Esophagus muscularis mucosa (tissue), 4 donors: ENCODE measurements around the gene HK2. TPM values are rescaled to one million over a fixed set of nuclear protein-coding genes. Genes with fewer than 3 reads are reported as not detected.
"Not testable (repeated sequence)": the region's sequence is repeated elsewhere in the genome, so short reads cannot be mapped to it uniquely, and the experiment has no call there.

ENCODE experiments used
- DNase-seq: peaks from one replicate; pipeline ENCODE4 v3.0.0-alpha.2; 2017; ENCODE audit errors: extremely low spot score
- H3K27ac ChIP-seq, 4 donors: fragments of 200-600 bp; sonication (generic); replicated peaks in 1 of 4; 1 replicate in 3 of 4; 2 replicates in 1 of 4; pipeline ENCODE4 v1.5.1; 2016 to 2019; ENCODE audit warnings: mild to moderate bottlenecking in 1 of 4
- H3K27me3 ChIP-seq, 4 donors: fragments of 200-600 bp; sonication (generic); one replicate each; pipeline versions ENCODE4 v1.5.1 to v1.6.0; 2016 to 2019
- H3K36me3 ChIP-seq, 4 donors: fragments of 200-600 bp; sonication (generic); one replicate each; pipeline ENCODE4 v1.5.1; 2016 to 2019
- H3K4me1 ChIP-seq, 4 donors: fragments of 200-600 bp; sonication (generic); one replicate each; pipeline ENCODE4 v1.5.1; 2016 to 2019
- H3K4me3 ChIP-seq, 4 donors: fragments of 200-600 bp; sonication (generic); 1 replicate in 2 of 4; 2 replicates in 2 of 4; pipeline ENCODE4 v1.5.1; 2016 to 2019; ENCODE audit warnings: mild to moderate bottlenecking in 4 of 4, moderate library complexity in 1 of 4
- H3K9me3 ChIP-seq, 4 donors: fragments of 200-600 bp; sonication (generic); 1 replicate in 3 of 4; 2 replicates in 1 of 4; pipeline ENCODE4 v1.5.1; 2016 to 2019
- CTCF ChIP-seq, 3 experiments: fragments of 200-600 bp in 2 of 3; fragments of 450-650 bp in 1 of 3; sonication (generic) in 2 of 3; IDR thresholded peaks; one replicate each; pipeline ENCODE4 v1.5.1; 2017 to 2019; ENCODE audit warnings: antibody characterized with exemption in 3 of 3, mild to moderate bottlenecking in 2 of 3, moderate library complexity in 1 of 3
- EP300 ChIP-seq: sonication (generic); formaldehyde crosslinking; IDR thresholded peaks from one replicate; pipeline ENCODE4 v1.6.1; 2017; ENCODE audit warnings: antibody characterized with exemption
- POLR2A ChIP-seq: fragments of 450-650 bp; IDR thresholded peaks from one replicate; pipeline ENCODE4 v1.6.1; 2017; ENCODE audit warnings: antibody characterized with exemption, moderate library complexity, mild to moderate bottlenecking, low read depth
- POLR2AphosphoS5 ChIP-seq, 2 donors: sonication (generic); formaldehyde crosslinking; IDR thresholded peaks; one replicate each; pipeline ENCODE4 v1.6.1; 2017; ENCODE audit warnings: antibody characterized with exemption in 2 of 2
- WGBS: methylation state at CpG from one replicate; pipeline ENCODE4 v1.1.5; 2018; 5-methylcytosine and 5-hydroxymethylcytosine counted together
- intact Hi-C: fragments of 100-400 bp; cut with DNase I; formaldehyde crosslinking; loops from one replicate; pipeline ENCODE4 v1.15.1; 2023
- total RNA-seq, 4 donors: library from RNA; depleted of rRNA; stranded (reverse); fragments of >200 nt; gene quantifications; one replicate each; pipeline versions ENCODE4 v1.1.0 to v1.2.1, GENCODE V29; 2016

Gene HK2
- total RNA-seq, 4 donors from 2014 or later: 0.97 to 5.3 (median 3.0) TPM

DNA sequence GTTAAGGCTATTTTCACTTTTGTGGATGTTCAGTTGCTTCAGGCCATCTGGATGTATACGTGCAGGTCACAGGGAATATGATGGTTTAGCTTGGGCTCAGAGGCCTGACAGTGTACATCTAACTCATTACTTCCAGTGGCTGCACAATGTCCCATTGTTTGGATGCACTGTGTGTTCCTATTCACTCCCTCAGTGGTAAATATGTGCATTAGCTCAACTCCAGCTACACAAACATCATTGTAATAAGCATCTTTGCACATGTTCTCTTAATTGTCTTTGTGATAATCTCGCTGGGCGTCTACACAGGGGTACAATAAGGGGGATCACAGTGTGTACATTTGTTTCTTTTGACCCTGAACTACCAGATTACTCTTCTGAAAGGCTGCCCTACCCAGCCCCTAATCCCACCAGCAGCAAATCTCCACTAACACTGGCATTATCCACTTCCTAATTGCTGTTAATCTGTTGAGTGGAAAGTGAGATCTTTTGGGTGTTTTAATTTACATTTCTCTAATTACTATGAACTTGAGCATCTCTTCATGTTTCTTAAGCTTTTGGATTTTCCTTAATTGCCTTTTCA lies 68.4 kb downstream of the HK2 start:
- no peak for DNase-seq
- intact Hi-C loops: no loop called here
- H3K27ac ChIP-seq: no peak overlapping the region
- no peaks in the 10 kb centered on the region for H3K27me3 ChIP-seq
- no peaks in the 10 kb centered on the region for H3K36me3 ChIP-seq
- H3K4me1 ChIP-seq: no peaks in the 10 kb centered on the region
- H3K9me3 ChIP-seq: no peaks in the 10 kb centered on the region
- TF ChIP-seq POLR2AphosphoS5 (IDR thresholded peaks at IDR 0.05) (no peak), EP300 (no peak)
- no peak overlapping the region for H3K4me3 ChIP-seq
- WGBS: 85% methylated on average over 3 of the region's 3 CpGs

- H3K4me3 ChIP-seq: no peak overlapping the region
- WGBS: 100% methylated on average over 2 of the region's 5 CpGs
- intact Hi-C loops: no loop called here
These were observed 72.5 kb downstream of the HK2 start for GRCh38 chr2:74906395-74906794.

DNA sequence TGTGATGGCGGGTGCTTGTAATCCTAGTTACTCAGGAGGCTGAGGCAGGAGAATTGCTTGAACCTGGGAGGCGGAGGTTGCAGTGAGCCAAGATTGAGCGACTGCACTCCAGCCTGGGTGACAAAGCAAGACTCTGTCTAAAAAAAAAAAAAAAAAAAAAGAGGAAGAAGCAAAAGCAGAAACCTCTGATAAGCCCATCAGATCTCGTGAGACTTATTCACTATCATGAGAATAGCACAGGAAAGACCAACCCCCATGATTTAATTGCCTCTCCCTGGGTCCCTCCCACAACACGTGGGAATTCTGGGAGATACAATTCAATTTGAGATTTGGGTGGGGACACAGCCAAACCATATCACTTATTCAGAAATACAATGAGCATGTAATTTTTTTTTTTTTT lies 73.6 kb downstream of the HK2 start:
- intact Hi-C loops, DNase-seq, H3K36me3 ChIP-seq, H3K4me3 ChIP-seq, H3K4me1 ChIP-seq, H3K9me3 ChIP-seq, H3K27ac ChIP-seq: not testable (repeated sequence)
- peaks cover 0 to 39% (median 0%) of the 10 kb centered on the region in 4 donors for H3K27me3 ChIP-seq
- WGBS: 84% methylated on average over 5 of the region's 5 CpGs

More at GRCh38 chr2:74906395-74906794, 72.5 kb downstream of the HK2 start:
- TF ChIP-seq CTCF (IDR thresholded peaks at IDR 0.05) (no peak), POLR2A (no peak), EP300 (no peak), POLR2AphosphoS5 (IDR thresholded peaks at IDR 0.05) (no peak)
- no peak overlapping the region for H3K27ac ChIP-seq
- no peaks in the 10 kb centered on the region for H3K36me3 ChIP-seq
- H3K27me3 ChIP-seq: peaks cover 0 to 28% (median 0%) of the 10 kb centered on the region in 4 donors
- no peak for DNase-seq
- H3K4me1 ChIP-seq: peaks cover 0 to 9% (median 3%) of the 10 kb centered on the region in 4 donors
- H3K9me3 ChIP-seq: no peaks in the 10 kb centered on the region

DNA sequence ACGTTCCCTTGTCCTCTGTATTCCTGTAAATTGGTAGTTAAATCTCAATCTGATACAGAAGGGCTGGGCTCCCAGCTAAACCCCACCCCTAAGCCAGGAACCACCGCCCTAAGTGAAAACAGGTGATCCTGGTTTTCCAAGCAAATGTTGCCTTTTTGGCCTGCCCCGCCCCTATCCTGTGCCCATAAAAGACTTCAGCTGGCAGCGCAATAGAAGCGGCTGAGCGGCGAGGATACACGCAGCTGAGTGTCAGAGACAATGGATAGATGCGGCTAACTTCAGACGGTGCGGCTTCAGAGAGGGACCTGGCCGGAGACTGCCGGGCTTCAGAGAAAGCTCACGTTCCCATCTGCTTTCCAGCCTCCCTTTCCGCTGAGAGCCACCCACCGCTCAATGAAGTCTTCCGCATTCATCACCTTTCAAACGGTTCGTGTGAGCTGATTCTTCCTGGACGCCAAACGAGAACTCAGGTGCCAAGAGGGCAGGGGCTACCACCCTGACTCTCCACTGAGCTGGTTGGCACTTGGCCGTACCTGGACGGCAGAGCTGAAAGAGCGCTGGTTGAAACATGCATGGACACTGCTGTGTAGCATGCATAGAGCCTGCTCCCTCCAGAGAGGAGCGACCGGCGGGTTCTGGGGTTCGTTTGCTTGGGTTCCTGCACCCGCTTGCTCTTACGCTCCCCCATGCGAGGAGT lies 75.0 kb downstream of the HK2 start:
- no peak overlapping the region for H3K4me3 ChIP-seq
- no peak for DNase-seq
- intact Hi-C loops: no loop called here
- no peaks in the 10 kb centered on the region for H3K9me3 ChIP-seq
- WGBS: 54% methylated on average over 15 of the region's 31 CpGs
- peaks cover 0 to 50% (median 0%) of the 10 kb centered on the region in 4 donors for H3K27me3 ChIP-seq
- H3K4me1 ChIP-seq: peaks cover 0 to 9% (median 3%) of the 10 kb centered on the region in 4 donors
- H3K36me3 ChIP-seq: no peaks in the 10 kb centered on the region
- no peak overlapping the region for H3K27ac ChIP-seq
- TF ChIP-seq CTCF (IDR thresholded peaks at IDR 0.05): no peak
- TF ChIP-seq POLR2A: no peak

DNA sequence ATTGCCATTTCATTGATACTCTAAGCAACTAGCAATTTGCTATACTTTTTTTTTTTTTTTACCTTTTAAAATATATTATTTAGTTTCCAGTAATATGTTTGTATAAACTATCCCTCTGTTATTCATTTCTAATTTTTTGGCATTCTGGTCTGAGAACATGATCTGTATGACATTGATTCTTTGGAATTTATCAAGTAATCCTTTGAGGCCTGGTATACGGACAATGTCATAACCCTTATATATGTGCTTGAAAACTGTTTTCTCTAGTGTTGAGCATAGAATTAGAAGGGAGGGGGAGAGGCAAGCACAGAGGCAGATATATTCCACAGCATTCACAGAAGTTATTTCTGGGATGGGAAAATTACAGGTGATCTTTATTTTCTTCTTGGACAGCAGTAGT lies 76.3 kb downstream of the HK2 start:
- TF ChIP-seq POLR2AphosphoS5 (IDR thresholded peaks at IDR 0.05) (no peak), CTCF (IDR thresholded peaks at IDR 0.05) (no peak), POLR2A (no peak), EP300 (no peak)
- Histone ChIP-seq H3K27me3 (peaks cover 0 to 59% (median 0%) of the 10 kb centered on the region in 4 donors), H3K36me3 (no peaks in the 10 kb centered on the region), H3K4me1 (peaks cover 0 to 9% (median 3%) of the 10 kb centered on the region in 4 donors), H3K9me3 (no peaks in the 10 kb centered on the region), H3K4me3 (no peak overlapping the region), H3K27ac (no peak overlapping the region)
- no peak for DNase-seq
- intact Hi-C loops: no loop called here
- WGBS: 82% methylated on average over 1 of the region's 1 CpG
